Parathyroid adenoma (tissue), 2 donors: Measurements from ENCODE around the gene BDNF.

Source experiments
- H2AFZ ChIP-seq: fragments of 300-600 bp; sonication (generic); one replicate; pipeline ENCODE4 v1.7.0; 2017; ENCODE audit warnings: antibody characterized with exemption, mild to moderate bottlenecking
- H3K27ac ChIP-seq: fragments of 300-600 bp; sonication (generic); one replicate; pipeline ENCODE4 v1.7.0; 2017
- H3K27me3 ChIP-seq: fragments of 300-600 bp; sonication (generic); one replicate; pipeline ENCODE4 v1.7.0; 2017; ENCODE audit warnings: low read length; ENCODE audit not compliant: control insufficient read depth, insufficient read depth
- H3K36me3 ChIP-seq: fragments of 300-600 bp; sonication (generic); one replicate; pipeline ENCODE4 v1.7.0; 2017; ENCODE audit warnings: low read length; ENCODE audit not compliant: control insufficient read depth, insufficient read depth
- H3K4me1 ChIP-seq: fragments of 300-600 bp; sonication (generic); one replicate; pipeline ENCODE4 v1.7.0; 2017; ENCODE audit warnings: control low read depth
- H3K4me2 ChIP-seq: fragments of 300-600 bp; sonication (generic); one replicate; pipeline ENCODE4 v1.7.0; 2017; ENCODE audit warnings: low read length
- H3K4me3 ChIP-seq: fragments of 300-600 bp; sonication (generic); one replicate; pipeline ENCODE4 v1.7.0; 2017; ENCODE audit warnings: low read depth, low read length
- H3K79me2 ChIP-seq: fragments of 300-600 bp; sonication (generic); one replicate; pipeline ENCODE4 v1.7.0; 2017; ENCODE audit warnings: control low read depth
- H3K9ac ChIP-seq: fragments of 300-600 bp; sonication (generic); one replicate; pipeline ENCODE4 v1.7.0; 2017; ENCODE audit warnings: mild to moderate bottlenecking
- H3K9me3 ChIP-seq: fragments of 300-600 bp; sonication (generic); one replicate; pipeline ENCODE4 v1.7.0; 2017; ENCODE audit warnings: low read length; ENCODE audit not compliant: control insufficient read depth
- TF ChIP-seq, protein P1 (sequence below): fragments of 300-600 bp; sonication (generic); IDR thresholded peaks from one replicate; pipeline ENCODE4 v1.7.0; 2017; ENCODE audit warnings: antibody characterized with exemption, mild to moderate bottlenecking
- donor health status: primary hyperparathyroidism.

Gene BDNF

DNA sequence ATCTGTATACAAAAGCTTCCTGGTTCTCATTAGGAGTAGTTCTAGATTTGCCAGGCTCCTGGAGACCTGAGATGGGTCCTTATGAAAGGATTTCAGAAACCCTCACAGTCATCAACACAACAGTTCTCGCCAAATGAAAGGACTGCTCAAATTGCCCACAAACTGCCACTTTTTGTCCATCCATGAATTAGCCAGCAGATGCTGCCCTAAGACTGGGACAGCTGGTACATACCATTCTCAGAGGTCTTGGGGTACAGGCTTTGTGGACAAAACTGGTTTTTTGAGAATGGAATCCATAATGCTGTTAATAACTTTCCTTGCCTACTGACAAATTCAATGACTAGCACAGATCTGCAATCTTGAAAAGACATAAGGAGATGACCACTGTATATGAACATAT lies 23.4 kb upstream of the BDNF start:
- Histone ChIP-seq H3K4me2 (no peak overlapping the region), H3K27me3 (no peaks in the 10 kb centered on the region), H3K4me1 (no peaks in the 10 kb centered on the region), H3K36me3 (no peaks in the 10 kb centered on the region), H3K9me3 (no peaks in the 10 kb centered on the region), H3K27ac (no peak overlapping the region), H2AFZ (no peak overlapping the region), H3K4me3 (no peak overlapping the region), H3K9ac (no peak overlapping the region), H3K79me2 (no peaks in the 10 kb centered on the region)
- TF ChIP-seq, protein P1, sequence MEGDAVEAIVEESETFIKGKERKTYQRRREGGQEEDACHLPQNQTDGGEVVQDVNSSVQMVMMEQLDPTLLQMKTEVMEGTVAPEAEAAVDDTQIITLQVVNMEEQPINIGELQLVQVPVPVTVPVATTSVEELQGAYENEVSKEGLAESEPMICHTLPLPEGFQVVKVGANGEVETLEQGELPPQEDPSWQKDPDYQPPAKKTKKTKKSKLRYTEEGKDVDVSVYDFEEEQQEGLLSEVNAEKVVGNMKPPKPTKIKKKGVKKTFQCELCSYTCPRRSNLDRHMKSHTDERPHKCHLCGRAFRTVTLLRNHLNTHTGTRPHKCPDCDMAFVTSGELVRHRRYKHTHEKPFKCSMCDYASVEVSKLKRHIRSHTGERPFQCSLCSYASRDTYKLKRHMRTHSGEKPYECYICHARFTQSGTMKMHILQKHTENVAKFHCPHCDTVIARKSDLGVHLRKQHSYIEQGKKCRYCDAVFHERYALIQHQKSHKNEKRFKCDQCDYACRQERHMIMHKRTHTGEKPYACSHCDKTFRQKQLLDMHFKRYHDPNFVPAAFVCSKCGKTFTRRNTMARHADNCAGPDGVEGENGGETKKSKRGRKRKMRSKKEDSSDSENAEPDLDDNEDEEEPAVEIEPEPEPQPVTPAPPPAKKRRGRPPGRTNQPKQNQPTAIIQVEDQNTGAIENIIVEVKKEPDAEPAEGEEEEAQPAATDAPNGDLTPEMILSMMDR, result no peak

DNA sequence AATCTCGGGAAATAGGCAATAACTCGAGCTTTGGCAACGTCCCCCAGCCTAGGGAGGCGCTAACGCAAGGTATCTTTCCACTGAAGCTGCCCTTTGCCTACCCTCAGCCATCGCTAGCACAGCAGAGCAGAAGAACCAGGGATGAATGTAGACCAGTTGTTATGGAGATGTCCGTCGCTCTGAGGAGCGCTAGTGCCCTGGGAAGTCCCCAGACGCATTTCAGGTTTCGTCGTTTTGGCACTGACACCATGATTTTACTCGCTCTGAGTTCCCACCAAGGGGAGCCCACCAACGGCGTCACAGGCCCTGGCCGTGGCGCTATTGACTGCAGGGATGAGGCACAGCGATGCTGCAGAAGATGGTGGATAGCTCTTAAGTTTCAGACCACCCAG lies 22.7 kb upstream of the BDNF start:
- H2AFZ ChIP-seq, result no peak overlapping the region
- no peaks in the 10 kb centered on the region for H3K36me3 ChIP-seq
- no peak overlapping the region for H3K4me3 ChIP-seq
- no peak overlapping the region for H3K27ac ChIP-seq
- no peaks in the 10 kb centered on the region for H3K9me3 ChIP-seq
- TF ChIP-seq, protein P1, result no peak
- no peaks in the 10 kb centered on the region for H3K4me1 ChIP-seq
- no peaks in the 10 kb centered on the region for H3K27me3 ChIP-seq
- H3K9ac ChIP-seq, result no peak overlapping the region
- H3K4me2 ChIP-seq, result no peak overlapping the region
- H3K79me2 ChIP-seq, result no peaks in the 10 kb centered on the region

- Histone ChIP-seq H3K9ac (no peak overlapping the region), H3K36me3 (no peaks in the 10 kb centered on the region), H3K9me3 (no peaks in the 10 kb centered on the region), H3K79me2 (no peaks in the 10 kb centered on the region), H3K27ac (no peak overlapping the region), H3K27me3 (no peaks in the 10 kb centered on the region), H3K4me3 (no peak overlapping the region), H3K4me1 (no peaks in the 10 kb centered on the region), H2AFZ (no peak overlapping the region), H3K4me2 (peak overlapping the region; percentile 26)
- TF ChIP-seq, protein P1, result no peak
These were observed 22.1 kb upstream of the BDNF start for GRCh38 chr11:27722117-27722952.

GRCh38 chr11:27721264-27722116 lies 21.2 kb upstream of the BDNF start:
- Histone ChIP-seq H3K9me3 (no peaks in the 10 kb centered on the region), H3K79me2 (no peaks in the 10 kb centered on the region), H3K9ac (no peak overlapping the region), H3K36me3 (no peaks in the 10 kb centered on the region), H3K4me3 (no peak overlapping the region), H3K4me2 (peak overlapping the region; percentile 26), H3K27me3 (no peaks in the 10 kb centered on the region), H3K27ac (no peak overlapping the region), H2AFZ (no peak overlapping the region), H3K4me1 (no peaks in the 10 kb centered on the region)
- TF ChIP-seq, protein P1, result no peak
